Measurements from ENCODE around the gene IGFBP1. TPM values are rescaled to one million over a fixed set of nuclear protein-coding genes. Genes with fewer than 3 reads are reported as not detected.

Gene IGFBP1
- total RNA-seq, 1 donor from 2014 or later, result 3.0 TPM

DNA sequence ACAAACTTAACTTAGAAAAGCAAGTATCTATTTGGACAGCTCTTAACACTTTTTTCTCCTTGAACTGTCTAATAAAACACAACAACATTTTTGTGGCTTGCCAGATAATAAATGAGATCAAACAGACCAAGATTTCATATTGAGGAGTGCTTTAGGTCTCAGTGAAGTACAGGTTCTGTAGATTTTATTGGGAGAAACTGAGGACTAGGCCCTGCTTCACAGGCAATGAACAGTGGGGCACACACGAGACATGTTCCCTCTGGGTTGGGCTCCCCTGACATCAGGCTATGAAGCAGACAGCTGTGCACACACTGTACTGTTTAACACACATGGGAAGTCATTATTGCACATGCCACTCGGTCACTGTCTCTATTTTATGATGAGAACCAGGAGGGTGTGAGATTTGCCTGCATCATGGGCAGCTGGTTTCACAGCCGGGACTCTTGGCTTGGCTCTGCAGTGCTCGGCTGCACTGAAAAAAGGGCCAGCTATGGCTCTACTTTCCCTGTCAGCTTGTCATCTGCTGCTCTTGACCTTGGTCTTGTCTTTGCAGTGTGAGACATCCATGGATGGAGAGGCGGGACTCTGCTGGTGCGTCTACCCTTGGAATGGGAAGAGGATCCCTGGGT is 4.2 kb downstream of the IGFBP1 start:
- no peak for TF ChIP-seq CTCF (IDR thresholded peaks at IDR 0.05; ENCODE audit: unreplicated experiment)
- H3K36me3 Mint-ChIP-seq (ENCODE audit: low read depth, unreplicated experiment), result no peaks in the 10 kb centered on the region
- H3K4me1 Mint-ChIP-seq (ENCODE audit: unreplicated experiment), result peaks cover 46% of the 10 kb centered on the region
- H3K4me3 Mint-ChIP-seq (ENCODE audit: unreplicated experiment), result no peak overlapping the region
- peaks cover 9% of the 10 kb centered on the region for H3K27me3 Mint-ChIP-seq (ENCODE audit: unreplicated experiment)
- no peaks in the 10 kb centered on the region for H3K9me3 Mint-ChIP-seq (ENCODE audit: unreplicated experiment)
- H3K27ac Mint-ChIP-seq (ENCODE audit: unreplicated experiment), result no peak overlapping the region
- no peak for DNase-seq (ENCODE audit: low spot score)

DNA sequence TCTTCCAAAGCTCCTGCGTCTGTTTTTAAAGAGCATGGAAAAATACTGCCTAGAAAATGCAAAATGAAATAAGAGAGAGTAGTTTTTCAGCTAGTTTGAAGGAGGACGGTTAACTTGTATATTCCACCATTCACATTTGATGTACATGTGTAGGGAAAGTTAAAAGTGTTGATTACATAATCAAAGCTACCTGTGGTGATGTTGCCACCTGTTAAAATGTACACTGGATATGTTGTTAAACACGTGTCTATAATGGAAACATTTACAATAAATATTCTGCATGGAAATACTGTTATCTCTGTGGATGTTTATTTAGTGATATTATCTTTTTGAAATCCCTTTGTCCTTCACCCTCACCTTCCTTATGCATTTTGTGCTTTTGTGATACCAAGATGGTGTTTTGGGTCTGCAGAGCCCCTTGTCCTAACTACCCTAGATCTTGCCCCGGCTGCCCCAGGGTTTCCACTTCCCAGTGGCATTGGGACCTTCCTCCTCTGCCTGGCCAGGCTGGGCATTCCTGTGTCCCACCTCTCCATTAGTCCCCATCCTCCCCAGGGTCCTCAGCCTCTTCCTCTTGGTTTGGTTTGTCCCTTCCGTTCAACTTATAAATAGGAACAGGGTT is 5.2 kb downstream of the IGFBP1 start:
- Mint-ChIP-seq H3K27me3 (ENCODE audit: unreplicated experiment) (peaks cover 4% of the 10 kb centered on the region), H3K27ac (ENCODE audit: unreplicated experiment) (peak overlapping the region; percentile 71), H3K4me1 (ENCODE audit: unreplicated experiment) (peaks cover 38% of the 10 kb centered on the region), H3K9me3 (ENCODE audit: unreplicated experiment) (no peaks in the 10 kb centered on the region), H3K36me3 (ENCODE audit: low read depth, unreplicated experiment) (no peaks in the 10 kb centered on the region), H3K4me3 (ENCODE audit: unreplicated experiment) (no peak overlapping the region)
- DNase-seq (ENCODE audit: low spot score), result no peak
- no peak for TF ChIP-seq CTCF (IDR thresholded peaks at IDR 0.05; ENCODE audit: unreplicated experiment)

- H3K27me3 Mint-ChIP-seq (ENCODE audit: unreplicated experiment), result peaks cover 4% of the 10 kb centered on the region
- DNase-seq (ENCODE audit: low spot score), result no peak
- no peak overlapping the region for H3K27ac Mint-ChIP-seq (ENCODE audit: unreplicated experiment)
- H3K4me1 Mint-ChIP-seq (ENCODE audit: unreplicated experiment), result peaks cover 36% of the 10 kb centered on the region
- no peaks in the 10 kb centered on the region for H3K36me3 Mint-ChIP-seq (ENCODE audit: low read depth, unreplicated experiment)
- TF ChIP-seq CTCF (IDR thresholded peaks at IDR 0.05; ENCODE audit: unreplicated experiment), result no peak
- no peak overlapping the region for H3K4me3 Mint-ChIP-seq (ENCODE audit: unreplicated experiment)
- no peaks in the 10 kb centered on the region for H3K9me3 Mint-ChIP-seq (ENCODE audit: unreplicated experiment)
These were observed 5.8 kb downstream of the IGFBP1 start for GRCh38 chr7:45893996-45894664.

DNA sequence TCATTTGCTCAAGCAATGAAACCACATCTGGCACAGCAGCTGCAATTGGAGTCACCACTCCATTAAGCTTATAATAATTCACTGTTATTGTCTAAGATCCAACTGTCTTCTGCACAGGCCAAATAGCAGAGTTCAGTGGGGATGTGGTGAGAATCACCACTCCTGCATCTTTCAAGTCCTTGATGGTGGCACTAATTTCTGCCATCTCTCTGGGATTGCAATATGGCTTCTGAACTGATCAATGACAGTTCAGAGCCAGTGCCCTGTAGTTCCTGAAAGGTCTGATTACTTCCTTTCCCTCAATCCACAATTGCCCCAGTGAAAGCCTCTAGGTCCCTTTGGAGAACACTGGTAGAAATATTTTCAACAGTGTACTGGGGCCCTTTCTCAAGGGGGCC is 6.4 kb downstream of the IGFBP1 start:
- H3K4me1 Mint-ChIP-seq (ENCODE audit: unreplicated experiment), result peaks cover 31% of the 10 kb centered on the region
- H3K9me3 Mint-ChIP-seq (ENCODE audit: unreplicated experiment), result no peaks in the 10 kb centered on the region
- no peaks in the 10 kb centered on the region for H3K36me3 Mint-ChIP-seq (ENCODE audit: low read depth, unreplicated experiment)
- no peak overlapping the region for H3K27ac Mint-ChIP-seq (ENCODE audit: unreplicated experiment)
- peaks cover 4% of the 10 kb centered on the region for H3K27me3 Mint-ChIP-seq (ENCODE audit: unreplicated experiment)
- TF ChIP-seq CTCF (IDR thresholded peaks at IDR 0.05; ENCODE audit: unreplicated experiment), result no peak
- no peak for DNase-seq (ENCODE audit: low spot score)
- H3K4me3 Mint-ChIP-seq (ENCODE audit: unreplicated experiment), result no peak overlapping the region

Data from endothelial cell (in vitro differentiated cells).